Measurements from ENCODE around the gene PHLPP1.

The PHLPP1 gene

GRCh38 chr18:62741118-62741566, 25.8 kb downstream of the PHLPP1 start:
- no peak for DNase-seq (ENCODE audit: low read depth in 2 of 3, low spot score in 2 of 3)

- DNase-seq (ENCODE audit: low read depth in 2 of 3, low spot score in 2 of 3) = no peak
These were observed 26.2 kb downstream of the PHLPP1 start for GRCh38 chr18:62741584-62741983.

GRCh38 chr18:62744076-62744968, 29.0 kb downstream of the PHLPP1 start:
- DNase-seq (ENCODE audit: low read depth in 2 of 3, low spot score in 2 of 3) = no peak

GRCh38 chr18:62745089-62745751, 29.9 kb downstream of the PHLPP1 start:
- no peak for DNase-seq (ENCODE audit: low read depth in 2 of 3, low spot score in 2 of 3)

GRCh38 chr18:62749389-62749788, 34.0 kb downstream of the PHLPP1 start:
- no peak for DNase-seq (ENCODE audit: low read depth in 2 of 3, low spot score in 2 of 3)

GRCh38 chr18:62751341-62751821, 36.0 kb downstream of the PHLPP1 start:
- DNase-seq (ENCODE audit: low read depth in 2 of 3, low spot score in 2 of 3) = no peak

GRCh38 chr18:62751977-62752376, 36.6 kb downstream of the PHLPP1 start:
- no peak for DNase-seq (ENCODE audit: low read depth in 2 of 3, low spot score in 2 of 3)

- no peak for DNase-seq (ENCODE audit: low read depth in 2 of 3, low spot score in 2 of 3)
These were observed 38.7 kb downstream of the PHLPP1 start for GRCh38 chr18:62754026-62754425.

GRCh38 chr18:62755454-62755853, 40.1 kb downstream of the PHLPP1 start:
- no peak for DNase-seq (ENCODE audit: low read depth in 2 of 3, low spot score in 2 of 3)

GRCh38 chr18:62755946-62756345, 40.6 kb downstream of the PHLPP1 start:
- DNase-seq (ENCODE audit: low read depth in 2 of 3, low spot score in 2 of 3) = no peak

GRCh38 chr18:62757399-62758010, 42.2 kb downstream of the PHLPP1 start:
- no peak for DNase-seq (ENCODE audit: low read depth in 2 of 3, low spot score in 2 of 3)

GRCh38 chr18:62758591-62758990, 43.2 kb downstream of the PHLPP1 start:
- no peak for DNase-seq (ENCODE audit: low read depth in 2 of 3, low spot score in 2 of 3)

GRCh38 chr18:62759704-62760402, 44.5 kb downstream of the PHLPP1 start:
- DNase-seq (ENCODE audit: low read depth in 2 of 3, low spot score in 2 of 3) = no peak

- no peak for DNase-seq (ENCODE audit: low read depth in 2 of 3, low spot score in 2 of 3)
These were observed 45.0 kb downstream of the PHLPP1 start for GRCh38 chr18:62760403-62760734.

- DNase-seq (ENCODE audit: low read depth in 2 of 3, low spot score in 2 of 3) = no peak
These were observed 47.8 kb downstream of the PHLPP1 start for GRCh38 chr18:62763101-62763521.

GRCh38 chr18:62766266-62766665, 50.9 kb downstream of the PHLPP1 start:
- no peak for DNase-seq (ENCODE audit: low read depth in 2 of 3, low spot score in 2 of 3)

GRCh38 chr18:62767321-62767720, 52.0 kb downstream of the PHLPP1 start:
- DNase-seq (ENCODE audit: low read depth in 2 of 3, low spot score in 2 of 3) = no peak

GRCh38 chr18:62767836-62768557, 52.7 kb downstream of the PHLPP1 start:
- DNase-seq (ENCODE audit: low read depth in 2 of 3, low spot score in 2 of 3) = no peak

- DNase-seq (ENCODE audit: low read depth in 2 of 3, low spot score in 2 of 3) = no peak
These were observed 53.2 kb downstream of the PHLPP1 start for GRCh38 chr18:62768558-62768943.

- DNase-seq (ENCODE audit: low read depth in 2 of 3, low spot score in 2 of 3) = no peak
These were observed 53.9 kb downstream of the PHLPP1 start for GRCh38 chr18:62769216-62769615.
